Activated naive CD8-positive, alpha-beta T cell (primary cell): ENCODE results near the gene CYTH1.
"Not testable (repeated sequence)": the region's sequence is repeated elsewhere in the genome, so short reads cannot be mapped to it uniquely, and the experiment has no call there.

Experiments used
- H3K27ac Mint-ChIP-seq: one replicate; pipeline ENCODE4 v1.8.0; 2021; ENCODE audit warnings: mixed read lengths
- H3K27me3 Mint-ChIP-seq: one replicate; pipeline ENCODE4 v1.8.0; 2021; ENCODE audit warnings: mixed read lengths
- H3K36me3 Mint-ChIP-seq: one replicate; pipeline ENCODE4 v1.8.0; 2021; ENCODE audit warnings: mixed read lengths
- H3K4me1 Mint-ChIP-seq: one replicate; pipeline ENCODE4 v1.8.0; 2021; ENCODE audit warnings: low read depth, mixed read lengths
- H3K4me3 Mint-ChIP-seq: one replicate; pipeline ENCODE4 v1.8.0; 2021; ENCODE audit warnings: mild to moderate bottlenecking, mixed read lengths
- H3K9me3 Mint-ChIP-seq: one replicate; pipeline ENCODE4 v1.8.0; 2021; ENCODE audit warnings: low read depth, mixed read lengths

Gene CYTH1

GRCh38 chr17:78766743-78767294 is 15.3 kb downstream of the CYTH1 start:
- H3K27ac Mint-ChIP-seq: no peak overlapping the region
- no peaks in the 10 kb centered on the region for H3K9me3 Mint-ChIP-seq
- H3K27me3 Mint-ChIP-seq: no peaks in the 10 kb centered on the region
- no peak overlapping the region for H3K4me3 Mint-ChIP-seq
- peaks cover 6% of the 10 kb centered on the region for H3K36me3 Mint-ChIP-seq
- H3K4me1 Mint-ChIP-seq: peaks cover 43% of the 10 kb centered on the region

- Mint-ChIP-seq H3K4me1 (peaks cover 46% of the 10 kb centered on the region), H3K9me3 (no peaks in the 10 kb centered on the region), H3K36me3 (peaks cover 6% of the 10 kb centered on the region), H3K27me3 (no peaks in the 10 kb centered on the region), H3K27ac (no peak overlapping the region), H3K4me3 (no peak overlapping the region)
Measured at GRCh38 chr17:78766225-78766624, 15.8 kb downstream of the CYTH1 start.

- Mint-ChIP-seq H3K36me3 (peaks cover 6% of the 10 kb centered on the region), H3K27me3 (no peaks in the 10 kb centered on the region), H3K4me1 (peaks cover 47% of the 10 kb centered on the region), H3K27ac (no peak overlapping the region), H3K4me3 (peak overlapping the region; percentile 40), H3K9me3 (no peaks in the 10 kb centered on the region)
Measured at GRCh38 chr17:78765821-78766220, 16.3 kb downstream of the CYTH1 start.

GRCh38 chr17:78764871-78765270 is 17.2 kb downstream of the CYTH1 start:
- H3K4me1 Mint-ChIP-seq: peaks cover 48% of the 10 kb centered on the region
- no peaks in the 10 kb centered on the region for H3K9me3 Mint-ChIP-seq
- H3K27ac Mint-ChIP-seq: peak overlapping the region; percentile 94
- H3K36me3 Mint-ChIP-seq: peaks cover 6% of the 10 kb centered on the region
- no peaks in the 10 kb centered on the region for H3K27me3 Mint-ChIP-seq
- peak overlapping the region; percentile 69 for H3K4me3 Mint-ChIP-seq

GRCh38 chr17:78763561-78763960 is 18.5 kb downstream of the CYTH1 start:
- H3K27me3 Mint-ChIP-seq: no peaks in the 10 kb centered on the region
- H3K9me3 Mint-ChIP-seq: no peaks in the 10 kb centered on the region
- H3K27ac Mint-ChIP-seq: peak overlapping the region; percentile 95
- no peak overlapping the region for H3K4me3 Mint-ChIP-seq
- peaks cover 6% of the 10 kb centered on the region for H3K36me3 Mint-ChIP-seq
- peaks cover 61% of the 10 kb centered on the region for H3K4me1 Mint-ChIP-seq

GRCh38 chr17:78761789-78762406 is 20.2 kb downstream of the CYTH1 start:
- H3K9me3 Mint-ChIP-seq: no peaks in the 10 kb centered on the region
- peaks cover 8% of the 10 kb centered on the region for H3K36me3 Mint-ChIP-seq
- no peaks in the 10 kb centered on the region for H3K27me3 Mint-ChIP-seq
- peak overlapping the region; percentile 95 for H3K27ac Mint-ChIP-seq
- H3K4me1 Mint-ChIP-seq: peaks cover 75% of the 10 kb centered on the region
- peak overlapping the region; percentile 33 for H3K4me3 Mint-ChIP-seq

GRCh38 chr17:78759969-78760352 is 22.1 kb downstream of the CYTH1 start:
- Mint-ChIP-seq H3K4me3 (peak overlapping the region; percentile 75), H3K9me3 (no peaks in the 10 kb centered on the region)

GRCh38 chr17:78759203-78759968 is 22.7 kb downstream of the CYTH1 start:
- Mint-ChIP-seq H3K4me3 (peak overlapping the region; percentile 75), H3K36me3 (peaks cover 10% of the 10 kb centered on the region), H3K27ac (peak overlapping the region; percentile 94), H3K27me3 (no peaks in the 10 kb centered on the region), H3K9me3 (no peaks in the 10 kb centered on the region), H3K4me1 (peaks cover 80% of the 10 kb centered on the region)

More at GRCh38 chr17:78759969-78760352, 22.1 kb downstream of the CYTH1 start:
- Mint-ChIP-seq H3K4me1 (peaks cover 84% of the 10 kb centered on the region), H3K27me3 (no peaks in the 10 kb centered on the region), H3K27ac (peak overlapping the region; percentile 94), H3K36me3 (peaks cover 11% of the 10 kb centered on the region)

- Mint-ChIP-seq H3K9me3 (no peaks in the 10 kb centered on the region), H3K36me3 (peaks cover 7% of the 10 kb centered on the region), H3K4me1 (peaks cover 82% of the 10 kb centered on the region), H3K27ac (peak overlapping the region; percentile 97), H3K27me3 (no peaks in the 10 kb centered on the region), H3K4me3 (peak overlapping the region; percentile 77)
Measured at GRCh38 chr17:78753316-78754250, 28.5 kb downstream of the CYTH1 start.

GRCh38 chr17:78751447-78752161 is 30.5 kb downstream of the CYTH1 start:
- Mint-ChIP-seq H3K4me3 (peak overlapping the region; percentile 48), H3K27ac (peak overlapping the region; percentile 94), H3K9me3 (no peaks in the 10 kb centered on the region), H3K4me1 (peaks cover 85% of the 10 kb centered on the region), H3K36me3 (peaks cover 3% of the 10 kb centered on the region), H3K27me3 (no peaks in the 10 kb centered on the region)

GRCh38 chr17:78751000-78751399 is 31.1 kb downstream of the CYTH1 start:
- Mint-ChIP-seq H3K4me3 (peak overlapping the region; percentile 48), H3K4me1 (peaks cover 85% of the 10 kb centered on the region), H3K27ac (peak overlapping the region; percentile 94)
- not testable (repeated sequence) for H3K27me3 Mint-ChIP-seq, H3K9me3 Mint-ChIP-seq, H3K36me3 Mint-ChIP-seq

- no peaks in the 10 kb centered on the region for H3K27me3 Mint-ChIP-seq
- no peaks in the 10 kb centered on the region for H3K9me3 Mint-ChIP-seq
- H3K27ac Mint-ChIP-seq: peak overlapping the region; percentile 94
- peaks cover 92% of the 10 kb centered on the region for H3K4me1 Mint-ChIP-seq
- peaks cover 2% of the 10 kb centered on the region for H3K36me3 Mint-ChIP-seq
- H3K4me3 Mint-ChIP-seq: peak overlapping the region; percentile 80
Measured at GRCh38 chr17:78748730-78749317, 33.2 kb downstream of the CYTH1 start.

- Mint-ChIP-seq H3K4me3 (peak overlapping the region; percentile 80), H3K27ac (peak overlapping the region; percentile 94), H3K9me3 (no peaks in the 10 kb centered on the region), H3K36me3 (peaks cover 4% of the 10 kb centered on the region), H3K27me3 (no peaks in the 10 kb centered on the region), H3K4me1 (peaks cover 94% of the 10 kb centered on the region)
Measured at GRCh38 chr17:78748048-78748729, 33.9 kb downstream of the CYTH1 start.
